HG03135 (cell line): ENCODE results near the gene AXIN1.
"Not testable (repeated sequence)": the region's sequence is repeated elsewhere in the genome, so short reads cannot be mapped to it uniquely, and the experiment has no call there.

Source experiments
- ATAC-seq: cut with Tn5 transposase; IDR thresholded peaks from one replicate; pipeline ENCODE4 v1.9.1; 2021; ENCODE audit warnings: mild to moderate bottlenecking, moderate library complexity; ENCODE audit not compliant: unreplicated experiment

Gene AXIN1

GRCh38 chr16:369866-370436, 17.4 kb upstream of the AXIN1 start:
- ATAC-seq = no peak

- ATAC-seq = no peak
Observed at GRCh38 chr16:369275-369865, 16.8 kb upstream of the AXIN1 start.

DNA sequence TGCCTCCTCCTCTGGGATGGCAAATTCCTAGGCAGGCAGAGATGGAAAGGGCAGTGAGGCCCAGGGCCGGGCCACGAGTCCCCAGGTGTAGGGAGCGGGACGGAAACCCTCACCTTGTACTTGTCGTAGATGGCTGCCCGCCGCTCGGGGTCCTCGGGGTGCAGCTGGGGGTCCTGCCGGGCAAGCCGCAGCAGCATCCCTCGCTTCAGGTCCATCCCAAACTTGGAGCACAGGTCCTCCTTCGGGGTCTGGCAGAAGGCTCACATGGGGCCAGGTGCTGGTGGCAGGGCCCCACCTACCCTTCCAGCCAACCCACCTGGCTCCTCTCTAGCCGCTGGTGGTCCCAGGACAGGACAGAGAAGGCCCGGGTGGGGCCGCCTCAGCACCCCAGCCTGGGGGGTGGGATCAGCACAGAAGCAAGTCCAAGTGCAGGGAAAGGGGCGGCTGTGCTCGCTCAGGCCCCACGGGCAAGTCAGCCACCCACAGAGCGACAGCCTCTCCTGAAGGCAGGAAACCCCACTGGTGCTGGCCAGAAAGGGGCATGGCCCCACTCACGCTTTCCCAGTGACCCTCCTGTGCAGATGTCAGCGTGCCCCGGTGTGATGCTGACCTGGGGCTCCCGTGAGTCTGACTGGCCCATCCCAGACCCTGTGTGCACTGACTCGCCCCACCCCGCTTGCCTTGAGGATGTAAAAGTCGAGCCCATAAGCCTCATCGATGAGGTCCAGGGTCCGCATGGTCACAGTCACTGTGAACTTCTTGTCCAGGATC, 16.1 kb upstream of the AXIN1 start:
- ATAC-seq = no peak

DNA sequence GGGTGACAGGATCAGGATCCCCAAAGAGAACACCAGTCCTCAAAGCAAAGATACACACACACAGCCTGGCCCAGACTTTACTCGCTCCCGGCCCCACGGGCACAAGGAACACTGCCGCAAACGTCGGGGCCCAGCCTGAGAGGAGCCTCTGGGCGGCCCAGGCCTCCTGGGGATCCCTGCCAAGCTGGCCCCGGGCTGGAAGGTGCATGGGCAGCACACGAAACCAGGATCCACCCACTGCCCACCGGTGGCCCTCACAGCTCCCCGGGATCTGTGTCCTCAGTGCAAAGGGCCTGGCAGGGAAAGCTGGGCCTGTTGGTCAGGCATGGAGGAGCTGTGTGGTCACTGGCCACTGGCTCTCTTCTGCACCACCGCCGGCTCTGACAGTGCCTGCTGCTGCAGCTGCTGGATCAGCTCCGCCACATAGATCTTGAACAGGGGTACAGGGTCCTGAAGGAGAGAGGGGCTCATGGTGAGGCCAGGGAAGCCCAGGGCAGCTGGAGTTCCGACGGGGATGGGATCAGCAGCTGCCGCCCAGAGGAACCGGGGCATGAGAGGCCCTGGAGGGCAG, 14.9 kb upstream of the AXIN1 start:
- ATAC-seq = no peak

DNA sequence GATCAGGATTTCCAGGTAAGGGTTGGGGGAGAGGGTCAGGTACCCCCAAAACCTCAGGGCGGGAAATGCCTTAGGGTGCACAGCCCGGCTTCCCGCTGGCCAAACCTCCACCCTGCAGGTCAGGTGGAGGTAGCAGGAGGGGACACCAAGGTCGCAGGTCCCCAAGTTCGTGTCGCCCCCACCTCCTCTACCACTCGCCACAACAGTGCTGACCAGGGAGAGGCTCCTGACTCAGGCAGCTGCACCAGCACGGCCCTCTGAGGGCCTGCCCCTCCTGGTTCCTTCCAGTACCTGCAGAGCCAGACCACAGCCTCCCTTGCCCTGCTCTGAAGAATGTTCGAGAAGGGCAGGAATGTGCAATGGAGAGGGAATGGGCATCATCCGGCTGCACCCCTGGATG, 14.0 kb upstream of the AXIN1 start:
- no peak for ATAC-seq

GRCh38 chr16:364595-365491, 12.3 kb upstream of the AXIN1 start:
- ATAC-seq = no peak

- no peak for ATAC-seq
Observed at GRCh38 chr16:363766-364490, 11.4 kb upstream of the AXIN1 start.

DNA sequence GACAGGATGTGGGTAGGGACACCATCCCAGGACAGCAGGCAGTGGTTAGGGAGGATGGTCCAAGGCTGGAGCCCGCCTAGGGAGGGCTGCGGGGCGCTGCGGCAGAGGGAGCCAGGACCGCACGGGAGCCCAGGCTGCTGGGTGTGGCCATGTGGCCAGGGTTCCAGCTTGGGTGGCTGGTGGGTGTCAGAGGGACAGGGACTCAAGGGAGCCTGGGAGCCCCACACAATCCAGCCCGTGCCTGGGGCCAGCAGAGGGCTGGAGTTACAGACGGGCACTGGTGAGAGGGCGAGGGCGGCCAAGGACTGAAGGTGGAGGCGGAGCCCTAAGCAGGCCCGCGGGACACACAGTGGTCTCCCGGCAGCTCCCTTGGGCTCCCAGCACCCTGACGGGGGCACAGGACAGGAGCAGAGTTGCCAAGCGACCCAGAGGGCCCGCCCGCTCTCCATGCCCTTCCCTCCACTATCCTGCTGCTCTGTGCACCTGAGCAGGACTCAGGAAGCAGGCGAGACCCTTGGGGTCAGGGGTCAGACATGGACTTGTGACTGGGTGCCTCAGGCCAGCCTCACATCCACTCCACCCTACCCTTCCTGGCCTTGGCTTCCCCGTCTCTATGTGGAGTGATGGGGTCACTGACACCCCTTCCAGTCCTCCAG, 10.7 kb upstream of the AXIN1 start:
- ATAC-seq = no peak

GRCh38 chr16:362702-362999, 10.1 kb upstream of the AXIN1 start:
- ATAC-seq = not testable (repeated sequence)

DNA sequence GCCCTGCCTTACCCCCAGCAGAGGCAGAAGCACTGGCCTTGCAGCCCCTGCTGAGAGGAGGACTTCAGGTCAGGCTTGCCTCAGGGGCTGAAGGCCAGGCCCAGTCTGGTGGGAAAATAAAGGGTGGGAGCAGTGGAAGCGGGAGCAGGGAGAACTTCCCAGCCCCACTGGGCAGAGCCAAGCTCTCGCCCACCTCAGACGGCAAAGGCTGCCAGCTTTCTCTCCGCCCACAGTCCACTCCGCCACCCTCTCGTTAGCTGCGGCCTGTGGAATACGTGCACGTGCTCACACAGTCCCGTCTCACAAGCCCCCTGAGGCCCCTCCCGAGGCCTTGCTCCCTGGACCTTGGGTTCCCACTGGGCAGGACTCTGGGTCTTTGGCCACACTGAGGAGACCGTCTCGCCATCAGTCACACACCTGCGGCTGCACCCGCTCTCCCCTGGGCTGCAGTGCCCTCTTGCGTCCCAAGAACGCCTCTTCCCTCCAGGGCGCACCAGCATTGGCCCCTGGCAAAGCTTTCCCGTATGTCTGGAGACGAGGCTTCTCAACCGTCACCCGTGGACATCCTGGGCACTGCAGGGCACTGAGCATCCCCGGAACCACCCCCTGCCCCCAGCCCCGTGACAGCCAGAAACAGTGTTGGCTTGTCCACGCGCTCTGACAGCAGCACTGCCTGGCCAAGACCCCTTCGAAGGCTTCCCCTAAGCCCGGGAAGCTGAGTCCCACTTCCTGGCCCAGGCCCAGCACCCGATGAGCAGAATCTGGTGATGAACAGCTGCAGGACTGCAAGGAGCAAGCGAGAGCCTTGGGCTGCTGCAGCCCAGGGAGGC, 9.6 kb upstream of the AXIN1 start:
- peak; percentile 54 for ATAC-seq

- no peak for ATAC-seq
Observed at GRCh38 chr16:361341-361871, 8.9 kb upstream of the AXIN1 start.

DNA sequence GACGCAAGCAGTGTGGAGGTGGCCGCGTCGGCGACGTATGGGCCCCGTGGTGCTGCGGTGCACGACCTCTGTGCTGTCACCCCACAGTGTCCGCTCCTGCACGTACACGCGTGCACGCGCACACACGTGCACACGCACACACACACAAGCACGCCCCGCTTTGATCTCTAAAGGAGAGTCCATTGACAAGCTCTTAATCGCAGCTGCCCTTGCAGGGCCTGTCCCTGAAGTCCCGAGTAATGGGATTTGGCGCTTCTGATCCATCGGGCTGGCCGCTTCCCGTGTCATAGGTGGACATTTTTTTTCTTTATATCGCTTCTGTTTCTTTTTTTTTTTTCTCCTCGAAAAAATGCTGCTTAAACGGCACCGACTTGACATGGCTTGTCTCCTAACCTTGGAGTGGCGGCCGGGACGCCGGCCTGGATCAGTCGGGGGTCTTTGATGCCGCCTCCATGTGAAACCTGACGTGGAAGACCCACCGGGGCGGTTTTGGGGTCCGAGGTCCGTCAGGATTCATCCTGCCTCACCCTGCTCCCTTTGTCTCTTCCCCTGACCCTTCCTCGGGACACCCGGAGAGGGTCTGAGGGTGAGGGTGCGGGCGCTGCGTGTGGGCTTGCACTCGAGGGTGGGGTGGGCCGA, 8.3 kb upstream of the AXIN1 start:
- no peak for ATAC-seq

GRCh38 chr16:359871-360697, 7.6 kb upstream of the AXIN1 start:
- no peak for ATAC-seq

- ATAC-seq = no peak
Observed at GRCh38 chr16:359067-359763, 6.7 kb upstream of the AXIN1 start.

- no peak for ATAC-seq
Observed at GRCh38 chr16:356741-357140, 4.2 kb upstream of the AXIN1 start.

GRCh38 chr16:354971-355461, 2.5 kb upstream of the AXIN1 start:
- no peak for ATAC-seq
